Loucy (cell line): Measurements from ENCODE around the gene KLF2.

ENCODE experiments used
- H2AFZ ChIP-seq: fragments of 200-600 bp; sonication (generic); 2 replicates; pipeline ENCODE4 v1.6.0; 2016; ENCODE audit warnings: antibody characterized with exemption, mild to moderate bottlenecking, low read length, moderate library complexity
- H3F3A ChIP-seq: fragments of 200-600 bp; 2 replicates; pipeline ENCODE4 v1.6.0; 2016; ENCODE audit warnings: antibody characterized with exemption, low read depth, mild to moderate bottlenecking
- H3K27me3 ChIP-seq: fragments of 200-600 bp; sonication (generic); 2 replicates; pipeline ENCODE4 v1.6.1; 2014; ENCODE audit warnings: low read length, mild to moderate bottlenecking; ENCODE audit not compliant: insufficient read depth, poor library complexity, severe bottlenecking
- H3K36me3 ChIP-seq: fragments of 200-600 bp; sonication (generic); 2 replicates; pipeline ENCODE4 v1.6.1; 2016; ENCODE audit warnings: low read length; ENCODE audit not compliant: insufficient read depth
- H3K4me1 ChIP-seq: fragments of 200-600 bp; sonication (generic); 2 replicates; pipeline ENCODE4 v1.5.1; 2014; ENCODE audit warnings: low read length, mild to moderate bottlenecking; ENCODE audit not compliant: insufficient read depth, poor library complexity, severe bottlenecking
- H3K4me2 ChIP-seq: fragments of 200-600 bp; sonication (generic); 2 replicates; pipeline ENCODE4 v1.6.0; 2014; ENCODE audit warnings: antibody characterized with exemption, low read length, low read depth, mild to moderate bottlenecking; ENCODE audit not compliant: poor library complexity, severe bottlenecking
- H3K4me3 ChIP-seq: fragments of 200-600 bp; sonication (generic); 2 replicates; pipeline ENCODE4 v1.5.1; 2014; ENCODE audit warnings: low read length, mild to moderate bottlenecking, mixed read lengths; ENCODE audit not compliant: poor library complexity, severe bottlenecking
- H3K79me2 ChIP-seq: fragments of 200-600 bp; sonication (generic); 2 replicates; pipeline ENCODE4 v1.6.1; 2014; ENCODE audit warnings: low read length; ENCODE audit not compliant: insufficient read depth
- H3K9ac ChIP-seq: fragments of 200-600 bp; sonication (generic); 2 replicates; pipeline ENCODE4 v1.6.0; 2014; ENCODE audit warnings: mild to moderate bottlenecking, low read depth, low read length, moderate library complexity; ENCODE audit not compliant: poor library complexity, severe bottlenecking
- H3K9me2 ChIP-seq: fragments of 200-600 bp; sonication (generic); replicated peaks from 2 replicates; pipeline ENCODE4 v1.6.1; 2016; ENCODE audit warnings: low read depth, low read length, mixed read lengths
- H3K9me3 ChIP-seq: fragments of 200-600 bp; sonication (generic); 2 replicates; pipeline ENCODE4 v1.6.1; 2014; ENCODE audit warnings: mild to moderate bottlenecking, antibody characterized with exemption, low read length, low read depth; ENCODE audit not compliant: insufficient read depth
- H4K20me1 ChIP-seq: fragments of 200-600 bp; sonication (generic); 2 replicates; pipeline ENCODE4 v1.6.0; 2014; ENCODE audit warnings: antibody characterized with exemption, low read length, mild to moderate bottlenecking; ENCODE audit not compliant: insufficient read depth, poor library complexity, severe bottlenecking
- EZH2phosphoT487 ChIP-seq: fragments of 200-600 bp; IDR thresholded peaks from 2 replicates; pipeline ENCODE4 v1.6.1; 2018; ENCODE audit warnings: antibody characterized with exemption, mild to moderate bottlenecking, moderate library complexity, borderline replicate concordance
- TF ChIP-seq, protein P1 (sequence below): fragments of 200-600 bp; sonication (generic); conservative IDR thresholded peaks from 2 replicates; pipeline ENCODE4 v1.5.1; 2014; ENCODE audit warnings: mild to moderate bottlenecking, antibody characterized with exemption, low read length

KLF2 gene

DNA sequence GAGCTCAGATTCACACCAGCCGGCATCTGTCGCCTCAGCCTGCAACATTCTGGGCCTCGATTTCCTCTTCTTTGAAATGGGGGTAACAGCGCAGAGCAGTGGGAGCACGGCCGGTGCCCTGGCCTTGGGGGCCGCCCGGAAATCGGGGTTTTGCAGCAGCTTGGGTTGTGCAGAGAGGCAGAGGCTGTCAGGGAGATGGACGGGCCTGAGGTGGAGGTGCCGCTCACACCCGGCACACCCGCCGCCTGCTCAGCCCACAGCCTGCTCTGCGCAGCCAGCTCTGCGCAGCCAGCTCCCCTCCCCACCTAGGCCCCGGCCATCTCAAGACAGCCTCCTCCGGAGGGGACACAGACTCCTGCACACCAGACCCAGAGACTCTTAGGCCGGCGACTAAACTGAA lies 10.6 kb downstream of the KLF2 start:
- TF ChIP-seq, protein P1, sequence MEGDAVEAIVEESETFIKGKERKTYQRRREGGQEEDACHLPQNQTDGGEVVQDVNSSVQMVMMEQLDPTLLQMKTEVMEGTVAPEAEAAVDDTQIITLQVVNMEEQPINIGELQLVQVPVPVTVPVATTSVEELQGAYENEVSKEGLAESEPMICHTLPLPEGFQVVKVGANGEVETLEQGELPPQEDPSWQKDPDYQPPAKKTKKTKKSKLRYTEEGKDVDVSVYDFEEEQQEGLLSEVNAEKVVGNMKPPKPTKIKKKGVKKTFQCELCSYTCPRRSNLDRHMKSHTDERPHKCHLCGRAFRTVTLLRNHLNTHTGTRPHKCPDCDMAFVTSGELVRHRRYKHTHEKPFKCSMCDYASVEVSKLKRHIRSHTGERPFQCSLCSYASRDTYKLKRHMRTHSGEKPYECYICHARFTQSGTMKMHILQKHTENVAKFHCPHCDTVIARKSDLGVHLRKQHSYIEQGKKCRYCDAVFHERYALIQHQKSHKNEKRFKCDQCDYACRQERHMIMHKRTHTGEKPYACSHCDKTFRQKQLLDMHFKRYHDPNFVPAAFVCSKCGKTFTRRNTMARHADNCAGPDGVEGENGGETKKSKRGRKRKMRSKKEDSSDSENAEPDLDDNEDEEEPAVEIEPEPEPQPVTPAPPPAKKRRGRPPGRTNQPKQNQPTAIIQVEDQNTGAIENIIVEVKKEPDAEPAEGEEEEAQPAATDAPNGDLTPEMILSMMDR = no peak
- no peak for TF ChIP-seq EZH2phosphoT487
- H4K20me1 ChIP-seq = no peaks in the 10 kb centered on the region

GRCh38 chr19:16336571-16336970 lies 11.9 kb downstream of the KLF2 start:
- Histone ChIP-seq H3K4me1 (peaks cover 16% of the 10 kb centered on the region), H3K4me3 (no peak overlapping the region), H3K27me3 (no peaks in the 10 kb centered on the region), H3F3A (no peaks in the 10 kb centered on the region), H3K9me3 (no peaks in the 10 kb centered on the region), H4K20me1 (no peaks in the 10 kb centered on the region), H3K9ac (no peak overlapping the region), H3K4me2 (no peak overlapping the region), H3K36me3 (no peaks in the 10 kb centered on the region), H2AFZ (no peak overlapping the region), H3K9me2 (no peaks in the 10 kb centered on the region), H3K79me2 (no peaks in the 10 kb centered on the region)
- TF ChIP-seq, protein P1 = no peak
- no peak for TF ChIP-seq EZH2phosphoT487

More for the DNA sequence above, 10.6 kb downstream of the KLF2 start:
- Histone ChIP-seq H3K79me2 (no peaks in the 10 kb centered on the region), H3K4me2 (no peak overlapping the region), H3F3A (no peaks in the 10 kb centered on the region), H3K9me3 (no peaks in the 10 kb centered on the region), H3K27me3 (no peaks in the 10 kb centered on the region), H3K9ac (no peak overlapping the region), H3K4me3 (no peak overlapping the region), H3K4me1 (peaks cover 18% of the 10 kb centered on the region), H2AFZ (no peak overlapping the region), H3K36me3 (no peaks in the 10 kb centered on the region), H3K9me2 (no peaks in the 10 kb centered on the region)

DNA sequence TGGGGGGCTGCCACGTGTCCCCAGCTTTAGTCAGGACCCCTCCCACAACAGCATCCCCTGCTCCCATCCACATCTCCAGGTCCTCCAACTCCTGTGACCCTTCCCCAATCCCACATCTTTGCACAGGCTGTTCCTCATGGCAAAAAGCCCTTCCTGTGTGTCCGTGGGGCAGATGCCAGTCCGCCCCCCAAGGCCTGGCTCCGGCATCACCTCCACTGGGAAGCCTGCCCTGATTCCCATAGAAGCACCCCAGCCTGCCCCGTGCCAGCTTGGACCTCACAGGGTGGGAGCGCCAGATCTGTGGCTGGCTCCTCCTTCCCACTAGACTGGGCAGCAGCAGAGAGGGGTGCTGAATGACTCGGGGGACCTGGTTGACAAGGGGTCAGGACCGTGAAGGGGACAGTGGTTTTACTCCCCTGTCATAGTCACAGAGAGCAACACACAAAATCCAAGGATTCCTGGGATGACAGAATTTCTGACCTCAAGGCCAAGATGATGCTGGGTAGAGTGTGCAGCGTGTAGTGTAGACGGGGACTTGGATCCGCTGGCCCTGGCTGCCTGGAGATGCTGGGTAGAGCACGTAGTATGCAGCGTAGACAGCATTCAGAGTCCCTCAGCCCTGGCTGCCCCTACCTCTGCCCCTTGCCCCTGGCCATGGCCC lies 13.3 kb downstream of the KLF2 start:
- Histone ChIP-seq H3K79me2 (no peaks in the 10 kb centered on the region), H2AFZ (no peak overlapping the region), H3K27me3 (no peaks in the 10 kb centered on the region), H3K9me2 (no peaks in the 10 kb centered on the region), H3K4me2 (peak overlapping the region; percentile 64), H3K9ac (no peak overlapping the region), H3K36me3 (no peaks in the 10 kb centered on the region), H3K4me1 (peaks cover 25% of the 10 kb centered on the region), H3K4me3 (no peak overlapping the region), H4K20me1 (no peaks in the 10 kb centered on the region), H3F3A (no peaks in the 10 kb centered on the region), H3K9me3 (no peaks in the 10 kb centered on the region)
- TF ChIP-seq, protein P1 = no peak
- no peak for TF ChIP-seq EZH2phosphoT487
